GM21528 (cell line): ENCODE data around the gene ZNF185.

Experiments used
- ATAC-seq: cut with Tn5 transposase; IDR thresholded peaks from one replicate; pipeline ENCODE4 v1.9.1; 2021; ENCODE audit warnings: mild to moderate bottlenecking, moderate library complexity; ENCODE audit not compliant: unreplicated experiment, low FRiP score

Gene ZNF185

GRCh38 chrX:152893980-152894610, 3.8 kb upstream of the ZNF185 start:
- no peak for ATAC-seq

GRCh38 chrX:152895121-152895520, 2.7 kb upstream of the ZNF185 start:
- ATAC-seq, result no peak

- ATAC-seq, result no peak
Measured at GRCh38 chrX:152895724-152896420, 2.0 kb upstream of the ZNF185 start.

- no peak for ATAC-seq
Measured at GRCh38 chrX:152896450-152896849, 1.4 kb upstream of the ZNF185 start.

- no peak for ATAC-seq
Measured at GRCh38 chrX:152898442-152898841, 575 bp downstream of the ZNF185 start.

GRCh38 chrX:152899111-152899873, 1.4 kb downstream of the ZNF185 start:
- no peak for ATAC-seq

GRCh38 chrX:152899874-152900719, 2.2 kb downstream of the ZNF185 start:
- no peak for ATAC-seq

GRCh38 chrX:152900937-152901445, 3.1 kb downstream of the ZNF185 start:
- ATAC-seq, result no peak

- no peak for ATAC-seq
Measured at GRCh38 chrX:152901816-152902501, 4.1 kb downstream of the ZNF185 start.

GRCh38 chrX:152902502-152902820, 4.6 kb downstream of the ZNF185 start:
- no peak for ATAC-seq

- ATAC-seq, result no peak
Measured at GRCh38 chrX:152903589-152903988, 5.7 kb downstream of the ZNF185 start.

- ATAC-seq, result no peak
Measured at GRCh38 chrX:152904151-152905080, 6.5 kb downstream of the ZNF185 start.

- ATAC-seq, result no peak
Measured at GRCh38 chrX:152905081-152905420, 7.2 kb downstream of the ZNF185 start.

- no peak for ATAC-seq
Measured at GRCh38 chrX:152907084-152907651, 9.3 kb downstream of the ZNF185 start.

GRCh38 chrX:152908486-152908885, 10.6 kb downstream of the ZNF185 start:
- ATAC-seq, result no peak

- ATAC-seq, result peak; percentile 66
Measured at GRCh38 chrX:152910018-152910417, 12.2 kb downstream of the ZNF185 start.

GRCh38 chrX:152912106-152912505, 14.2 kb downstream of the ZNF185 start:
- ATAC-seq, result no peak

- no peak for ATAC-seq
Measured at GRCh38 chrX:152912641-152913040, 14.8 kb downstream of the ZNF185 start.

GRCh38 chrX:152913346-152913745, 15.5 kb downstream of the ZNF185 start:
- ATAC-seq, result no peak
